Measurements from ENCODE around the gene FAM89A. TPM values are rescaled to one million over a fixed set of nuclear protein-coding genes. Genes with fewer than 3 reads are reported as not detected.

The FAM89A gene
- total RNA-seq, 1 experiment from 2014 or later = 1.5 TPM

GRCh38 chr1:231020816-231021215 is 19.2 kb downstream of the FAM89A start:
- Histone ChIP-seq H3K4me2 (ENCODE audit: insufficient read depth, insufficient read length, low read length) (peak overlapping the region; percentile 17), H4K8ac (replicated peaks; ENCODE audit: insufficient read length, low read depth, low read length) (no peak overlapping the region), H3T11ph (ENCODE audit: low read length) (no peak overlapping the region), H4K91ac (ENCODE audit: insufficient read length, low read depth, low read length) (no peak overlapping the region), H3K23me2 (ENCODE audit: insufficient read length, low read depth, low read length, poor library complexity, severe bottlenecking) (no peaks in the 10 kb centered on the region), H2BK15ac (ENCODE audit: low read depth, low read length) (no peak overlapping the region), H2BK12ac (ENCODE audit: insufficient read length, low read depth, low read length) (no peak overlapping the region), H4K5ac (ENCODE audit: insufficient read length, low read depth, low read length) (no peak overlapping the region), H2BK5ac (ENCODE audit: insufficient read length, low read length) (no peak overlapping the region), H3K56ac (ENCODE audit: insufficient read length, low read depth, low read length) (no peak overlapping the region), H2AFZ (ENCODE audit: low read length) (no peak overlapping the region), H3K18ac (ENCODE audit: insufficient read length, low read depth, low read length) (no peak overlapping the region), H3K27me3 (ENCODE audit: insufficient read depth, low read length) (no peaks in the 10 kb centered on the region; the same call in 1 of the 2 replicates), H2BK20ac (ENCODE audit: low read depth, low read length, poor library complexity, severe bottlenecking) (no peak overlapping the region), H3K79me1 (ENCODE audit: insufficient read depth, low read depth, low read length, poor library complexity, severe bottlenecking) (no peaks in the 10 kb centered on the region), H2BK120ac (ENCODE audit: low read depth, low read length, poor library complexity, severe bottlenecking) (no peak overlapping the region), H3K4ac (ENCODE audit: low read depth, low read length) (no peak overlapping the region), H3K4me1 (ENCODE audit: insufficient read depth, low read length) (peaks cover 12% of the 10 kb centered on the region; the same call in 1 of the 2 replicates), H3K27ac (ENCODE audit: insufficient read length, low read depth, low read length) (no peak overlapping the region), H3K14ac (ENCODE audit: insufficient read depth, low read length) (no peak overlapping the region), H2AK5ac (ENCODE audit: insufficient read length, low read length) (no peak overlapping the region), H3K9me3 (ENCODE audit: control insufficient read depth, low read depth, low read length) (no peaks in the 10 kb centered on the region), H4K20me1 (ENCODE audit: control insufficient read depth, insufficient read depth, insufficient read length) (no peaks in the 10 kb centered on the region), H3K9ac (ENCODE audit: extremely low read depth, insufficient read length, low read length) (no peak overlapping the region), H3K79me2 (ENCODE audit: insufficient read depth, low read length) (no peaks in the 10 kb centered on the region), H3K23ac (ENCODE audit: insufficient read length, low read depth, low read length) (no peak overlapping the region)
- no peak for TF ChIP-seq CTCF (conservative IDR thresholded peaks at IDR 0.05)
- DNase-seq = peak; percentile 45
- H3K4me3 Mint-ChIP-seq = peak overlapping the region in 1 of 2 experiments; percentile 51; a peak in 2 of 5 replicates
- peaks cover 15 to 27% of the 10 kb centered on the region in 2 experiments for H3K4me1 Mint-ChIP-seq
- no peaks in the 10 kb centered on the region for H3K9me3 Mint-ChIP-seq
- WGBS (ENCODE audit: extremely low coverage, insufficient read length, low lambda C conversion rate) = no CpG with 5 or more reads among the region's 7 CpGs
- H3K27ac Mint-ChIP-seq = no peak overlapping the region
- peaks cover 83% of the 10 kb centered on the region for H3K27me3 Mint-ChIP-seq (ENCODE audit: low read depth)
- no peaks in the 10 kb centered on the region; a peak in 1 of 7 replicates for H3K36me3 Mint-ChIP-seq (ENCODE audit: insufficient read depth in 1 of 3, low read depth in 3 of 3)
